Lower leg skin (tissue), 3 donors: Measurements from ENCODE around the gene RPL32.

Source experiments
- POLR2A ChIP-seq, 2 donors: fragments of 450-650 bp; IDR thresholded peaks; one replicate each; pipeline ENCODE4 v1.6.1; 2016 to 2017; ENCODE audit warnings: antibody characterized with exemption in 2 of 2, mild to moderate bottlenecking in 1 of 2, moderate library complexity in 1 of 2
- TF ChIP-seq, protein P1 (sequence below), 3 donors: fragments of 450-650 bp; IDR thresholded peaks; one replicate each; pipeline ENCODE4 v1.5.1; 2016; ENCODE audit warnings: antibody characterized with exemption in 3 of 3, mild to moderate bottlenecking in 3 of 3, moderate library complexity in 2 of 3

DNA sequence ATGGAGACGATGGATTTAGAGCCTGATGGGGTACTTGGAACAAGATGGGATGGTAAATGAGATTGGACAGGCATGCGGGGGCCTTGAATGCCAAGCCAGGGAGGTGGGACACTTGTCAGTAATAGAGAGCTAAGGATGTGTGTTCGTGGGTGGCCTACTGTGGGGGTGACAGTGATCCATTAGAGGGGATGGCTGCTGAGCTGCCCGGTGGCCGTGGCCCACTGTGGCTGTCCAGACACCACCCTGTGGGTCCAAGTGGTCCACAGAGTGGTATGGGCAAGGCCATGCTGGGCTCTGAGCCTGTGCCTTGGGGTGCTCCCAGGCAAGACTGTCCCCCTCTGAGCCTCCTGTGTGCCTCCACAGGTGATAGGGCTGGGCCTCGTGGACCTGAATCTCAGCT, 27.4 kb downstream of the RPL32 start:
- TF ChIP-seq POLR2A (IDR thresholded peaks at IDR 0.05), result no peak
- TF ChIP-seq, protein P1, sequence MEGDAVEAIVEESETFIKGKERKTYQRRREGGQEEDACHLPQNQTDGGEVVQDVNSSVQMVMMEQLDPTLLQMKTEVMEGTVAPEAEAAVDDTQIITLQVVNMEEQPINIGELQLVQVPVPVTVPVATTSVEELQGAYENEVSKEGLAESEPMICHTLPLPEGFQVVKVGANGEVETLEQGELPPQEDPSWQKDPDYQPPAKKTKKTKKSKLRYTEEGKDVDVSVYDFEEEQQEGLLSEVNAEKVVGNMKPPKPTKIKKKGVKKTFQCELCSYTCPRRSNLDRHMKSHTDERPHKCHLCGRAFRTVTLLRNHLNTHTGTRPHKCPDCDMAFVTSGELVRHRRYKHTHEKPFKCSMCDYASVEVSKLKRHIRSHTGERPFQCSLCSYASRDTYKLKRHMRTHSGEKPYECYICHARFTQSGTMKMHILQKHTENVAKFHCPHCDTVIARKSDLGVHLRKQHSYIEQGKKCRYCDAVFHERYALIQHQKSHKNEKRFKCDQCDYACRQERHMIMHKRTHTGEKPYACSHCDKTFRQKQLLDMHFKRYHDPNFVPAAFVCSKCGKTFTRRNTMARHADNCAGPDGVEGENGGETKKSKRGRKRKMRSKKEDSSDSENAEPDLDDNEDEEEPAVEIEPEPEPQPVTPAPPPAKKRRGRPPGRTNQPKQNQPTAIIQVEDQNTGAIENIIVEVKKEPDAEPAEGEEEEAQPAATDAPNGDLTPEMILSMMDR (IDR thresholded peaks at IDR 0.05), result no peak
